HG03439 (cell line): ENCODE data around the gene PDE8B.

ENCODE experiments used
- ATAC-seq: cut with Tn5 transposase; IDR thresholded peaks from one replicate; pipeline ENCODE4 v1.9.1; 2021; ENCODE audit warnings: mild to moderate bottlenecking, moderate library complexity; ENCODE audit not compliant: unreplicated experiment

The PDE8B gene

DNA sequence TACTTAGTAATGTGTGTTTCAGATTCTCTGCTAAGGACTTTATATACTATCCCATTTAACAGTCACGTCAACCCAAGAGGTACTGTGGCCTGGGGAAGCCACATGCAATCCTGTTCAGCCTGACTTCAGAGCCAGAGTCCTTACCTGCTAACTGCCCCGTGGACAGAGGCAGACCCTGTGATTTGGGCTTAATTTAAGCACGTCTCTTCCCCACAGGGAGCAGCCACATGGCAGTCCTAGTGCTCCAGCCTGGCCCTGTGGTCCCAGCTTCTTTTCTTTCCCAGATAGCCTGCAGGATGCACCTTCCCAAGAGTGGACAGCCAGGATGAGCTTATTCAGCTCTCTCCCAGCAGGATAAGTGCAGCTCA, 71.5 kb downstream of the PDE8B start:
- no peak for ATAC-seq

DNA sequence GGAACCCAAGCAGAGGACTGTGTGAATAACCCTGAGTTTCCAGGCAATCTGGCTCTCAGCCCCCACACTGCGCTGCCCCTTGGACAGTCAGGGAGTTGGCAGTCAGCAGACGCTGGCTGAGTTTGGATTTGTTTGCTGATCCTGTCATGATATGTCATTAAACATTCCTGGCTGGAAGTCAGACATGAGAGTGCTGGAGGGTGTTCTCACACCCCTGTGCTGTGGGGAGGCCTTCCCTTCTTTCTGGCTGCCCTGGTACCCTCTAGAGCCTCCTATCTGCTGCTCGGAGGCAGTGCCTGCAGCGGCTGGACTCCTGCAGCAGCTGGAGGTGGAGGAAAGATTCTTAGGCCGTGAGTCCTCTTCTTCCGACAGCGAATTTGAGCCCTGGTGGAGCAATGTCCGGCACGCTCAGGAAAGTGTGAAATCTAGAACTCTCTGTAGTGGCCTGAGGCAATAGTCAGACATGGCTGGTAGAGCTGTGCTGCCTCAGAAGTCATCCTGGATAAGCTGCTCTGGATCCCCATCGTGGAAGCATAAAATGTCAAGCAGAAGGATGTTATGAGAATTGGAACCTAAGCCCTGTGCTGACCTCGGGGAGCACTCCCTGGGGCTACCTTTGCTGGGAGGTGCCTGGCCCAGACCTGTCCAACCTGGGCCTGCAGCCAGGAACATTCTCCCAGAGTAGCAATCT, 72.0 kb downstream of the PDE8B start:
- ATAC-seq, result no peak

DNA sequence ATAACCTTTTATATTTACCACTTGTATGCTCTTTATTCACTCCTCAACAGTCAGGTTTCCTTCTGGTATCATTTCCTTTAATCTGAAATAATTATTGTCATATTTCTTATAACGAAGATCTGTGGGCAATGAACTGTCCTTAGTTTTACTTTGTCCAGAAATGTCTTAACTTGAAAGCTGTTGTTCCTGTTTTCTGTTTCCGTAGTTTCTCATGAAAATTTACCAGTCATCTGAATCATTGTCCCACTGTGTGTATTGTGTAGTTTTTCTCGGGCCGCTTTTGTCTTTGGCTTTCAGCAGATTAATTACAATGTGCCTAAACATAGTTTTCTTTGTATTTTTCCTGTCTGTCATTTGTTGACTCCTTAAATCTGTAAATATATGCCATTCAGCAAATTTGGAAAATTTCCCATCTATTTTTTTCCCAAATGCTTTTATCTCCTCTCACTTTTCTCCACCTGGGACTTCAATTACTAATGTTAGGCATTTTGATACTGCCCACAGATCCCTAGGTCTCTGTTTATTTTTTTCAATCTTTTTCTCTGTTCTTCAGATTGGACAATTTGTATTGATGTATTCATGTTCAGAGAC, 74.9 kb downstream of the PDE8B start:
- ATAC-seq, result no peak

GRCh38 chr5:77292026-77292757, 81.7 kb downstream of the PDE8B start:
- ATAC-seq, result no peak

DNA sequence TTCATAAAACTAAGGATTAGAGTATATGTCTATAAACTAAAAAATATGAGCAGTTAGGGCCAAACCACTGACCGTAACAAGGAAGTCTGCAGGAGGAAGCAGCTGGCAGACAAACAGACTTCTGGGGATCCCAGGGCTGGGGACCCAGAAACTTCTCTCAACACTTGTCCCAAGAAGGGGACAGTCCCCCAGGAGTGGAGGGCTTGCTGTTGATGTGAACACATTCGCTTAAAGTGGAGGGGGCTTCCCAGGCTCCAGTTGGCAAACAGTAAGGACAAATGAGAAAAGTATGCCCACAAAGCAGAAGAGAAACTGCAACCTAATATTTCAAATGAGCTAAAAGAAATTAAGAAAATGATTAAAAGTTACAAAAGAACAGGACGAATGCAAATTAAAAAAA, 83.7 kb downstream of the PDE8B start:
- ATAC-seq, result no peak

DNA sequence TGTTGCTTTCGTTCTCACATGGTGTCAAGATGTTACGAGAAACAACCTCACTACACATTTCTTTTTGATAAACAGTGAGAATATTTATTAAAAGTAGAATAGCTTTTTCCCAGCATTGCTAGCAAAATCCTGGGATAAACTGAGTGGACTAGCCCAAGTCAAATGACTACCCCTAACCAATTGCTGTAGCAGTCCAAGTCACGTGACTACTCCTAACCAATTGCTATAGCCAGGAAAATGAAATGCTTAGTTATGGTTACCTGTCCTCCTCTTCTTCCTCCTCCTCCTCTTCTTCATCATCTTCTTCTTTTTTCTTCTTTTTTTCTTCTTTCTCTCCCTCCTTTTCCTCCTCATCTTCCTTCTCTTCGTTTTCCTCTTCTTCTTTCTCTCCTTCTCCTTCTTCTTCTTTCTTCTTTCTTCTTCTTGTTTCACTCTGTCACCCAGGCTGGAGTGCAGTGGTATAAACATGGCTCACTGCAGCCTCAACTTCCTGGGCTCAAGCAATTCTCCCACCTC, 85.4 kb downstream of the PDE8B start:
- no peak for ATAC-seq

GRCh38 chr5:77298146-77298545, 87.7 kb downstream of the PDE8B start:
- no peak for ATAC-seq

DNA sequence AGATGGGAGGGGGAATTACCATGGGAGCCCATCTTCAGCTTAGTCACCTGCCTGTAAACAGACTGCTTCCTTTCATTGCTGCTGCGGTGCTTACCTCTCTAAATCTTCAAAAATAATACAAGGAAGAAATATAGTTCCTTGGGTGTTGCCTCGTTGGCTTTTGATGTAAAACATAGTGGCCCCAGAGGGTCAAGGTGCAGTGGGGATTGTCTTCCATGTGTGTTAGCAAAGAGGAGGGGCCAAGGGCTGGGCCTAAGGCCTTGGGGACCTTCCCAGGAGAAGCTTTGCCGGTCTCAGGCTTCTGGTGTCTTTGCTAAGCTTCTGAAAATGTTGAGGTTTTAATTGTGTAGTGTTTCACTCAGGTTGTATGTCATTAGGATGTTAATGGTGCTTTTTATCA, 90.0 kb downstream of the PDE8B start:
- no peak for ATAC-seq

DNA sequence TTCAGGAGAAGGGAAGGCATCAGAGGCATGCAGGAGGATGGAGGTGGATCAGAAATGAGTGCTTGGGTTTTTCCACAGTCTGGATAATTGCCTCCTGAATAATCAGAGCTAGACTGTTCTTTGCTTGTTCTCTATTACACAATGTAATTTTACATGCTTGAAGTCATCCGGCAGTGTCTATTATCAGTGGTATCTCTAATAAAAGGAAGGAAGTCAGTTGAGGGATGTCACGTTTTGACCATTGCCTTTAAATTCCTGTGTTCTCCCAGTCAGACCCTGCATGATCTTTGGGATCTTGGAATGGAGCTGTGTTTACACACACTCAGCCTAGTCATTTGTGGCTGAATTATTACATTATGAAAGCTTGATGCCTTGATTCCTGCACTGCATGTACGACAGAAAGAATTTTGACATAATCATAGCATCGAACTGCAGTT, 91.0 kb downstream of the PDE8B start:
- no peak for ATAC-seq

- ATAC-seq, result no peak
These were observed 91.8 kb downstream of the PDE8B start for GRCh38 chr5:77302247-77302646.

DNA sequence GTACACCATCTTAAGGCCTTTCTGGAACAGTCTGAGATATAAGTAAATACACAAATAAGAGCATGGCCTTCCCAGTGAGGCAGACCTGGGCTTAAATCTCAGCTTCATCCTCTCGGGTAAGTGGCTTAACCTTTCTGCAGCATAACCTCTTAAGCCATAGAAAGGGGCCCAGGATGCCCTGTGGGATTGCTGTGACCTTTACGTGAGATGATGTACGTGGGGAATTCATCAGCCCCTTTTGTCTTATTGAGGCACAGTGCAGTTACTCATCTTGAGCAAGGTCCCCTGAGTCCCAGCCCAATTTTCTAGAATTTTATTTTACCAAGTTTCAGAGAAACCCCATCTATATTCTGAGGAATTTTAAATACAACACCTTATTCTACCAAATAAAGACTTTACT, 92.2 kb downstream of the PDE8B start:
- ATAC-seq, result no peak

DNA sequence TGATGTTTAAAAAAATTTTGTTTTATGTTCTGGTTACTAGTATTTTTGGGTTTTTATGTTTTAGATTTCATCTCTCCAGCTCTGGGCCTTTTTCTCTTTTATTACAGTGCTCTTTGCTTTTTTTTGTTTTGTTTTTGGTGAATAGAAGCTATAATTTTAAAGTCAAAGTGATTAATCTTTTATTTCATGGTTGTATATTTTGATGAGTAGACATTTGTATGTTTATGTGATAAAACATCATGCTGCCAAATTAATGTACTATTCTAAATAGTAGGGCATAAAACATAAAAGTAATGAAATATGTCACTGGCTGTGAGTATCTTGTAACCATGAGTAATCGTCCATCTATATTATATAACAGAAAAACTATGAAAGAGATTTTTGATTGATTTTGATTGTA, 93.9 kb downstream of the PDE8B start:
- no peak for ATAC-seq

- no peak for ATAC-seq
These were observed 94.9 kb downstream of the PDE8B start for GRCh38 chr5:77305222-77305846.

GRCh38 chr5:77305956-77306355, 95.5 kb downstream of the PDE8B start:
- no peak for ATAC-seq

- no peak for ATAC-seq
These were observed 96.1 kb downstream of the PDE8B start for GRCh38 chr5:77306531-77306930.

GRCh38 chr5:77308154-77308960, 97.9 kb downstream of the PDE8B start:
- ATAC-seq, result no peak

DNA sequence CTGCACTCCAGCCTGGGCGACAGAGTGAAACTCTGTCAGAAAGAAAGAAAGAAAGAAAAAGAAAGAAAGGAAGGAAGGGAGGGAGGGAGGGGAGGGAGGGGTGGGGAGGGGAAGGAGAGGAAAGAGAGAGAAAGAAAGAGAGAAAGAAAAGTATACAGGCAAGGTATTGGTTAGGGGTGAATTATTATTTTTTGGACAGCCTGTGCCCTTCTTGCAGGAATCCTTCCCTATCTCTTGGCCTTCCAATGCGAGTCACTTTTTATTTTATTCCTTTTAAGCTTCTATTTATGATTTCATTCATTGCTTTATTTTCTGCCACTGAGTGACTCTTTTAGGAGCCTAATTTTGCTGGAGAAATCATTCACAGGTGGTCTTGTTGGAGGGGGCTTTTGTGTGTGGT, 98.7 kb downstream of the PDE8B start:
- no peak for ATAC-seq

DNA sequence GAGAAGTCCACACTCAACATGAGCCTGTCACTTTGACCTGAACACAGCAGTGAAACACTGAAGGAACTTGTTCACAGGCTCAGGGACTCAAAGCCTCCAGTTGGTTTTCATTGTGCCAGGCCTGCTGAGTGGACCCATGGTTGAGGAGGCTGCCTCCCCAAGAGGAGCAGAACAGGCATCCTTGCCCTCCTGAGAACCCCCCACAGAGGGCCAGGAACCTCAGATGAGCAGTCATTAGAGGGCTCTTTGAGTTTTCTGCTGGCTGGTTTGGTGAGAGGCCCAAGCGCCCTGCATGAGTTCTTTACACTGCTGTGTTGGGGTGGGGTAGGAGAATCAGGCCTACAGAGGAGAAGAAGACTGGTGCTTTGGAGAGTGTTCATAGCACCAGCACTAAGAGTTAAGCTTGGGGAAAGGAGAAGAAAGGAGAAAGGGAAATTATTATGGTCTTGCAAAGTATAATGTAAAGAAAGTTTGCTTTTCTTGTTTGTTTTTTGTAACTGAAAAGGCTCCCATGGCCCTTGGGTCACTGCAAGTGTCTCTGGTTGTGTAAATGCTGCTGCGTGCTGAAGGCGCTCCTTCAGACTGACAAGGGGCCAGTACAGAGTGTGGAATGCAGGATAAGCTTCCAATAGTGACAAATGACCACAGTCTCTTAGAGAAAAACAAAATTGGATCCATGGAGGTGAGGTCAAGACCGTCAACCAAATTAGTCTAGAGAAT, 100.2 kb downstream of the PDE8B start:
- no peak for ATAC-seq

DNA sequence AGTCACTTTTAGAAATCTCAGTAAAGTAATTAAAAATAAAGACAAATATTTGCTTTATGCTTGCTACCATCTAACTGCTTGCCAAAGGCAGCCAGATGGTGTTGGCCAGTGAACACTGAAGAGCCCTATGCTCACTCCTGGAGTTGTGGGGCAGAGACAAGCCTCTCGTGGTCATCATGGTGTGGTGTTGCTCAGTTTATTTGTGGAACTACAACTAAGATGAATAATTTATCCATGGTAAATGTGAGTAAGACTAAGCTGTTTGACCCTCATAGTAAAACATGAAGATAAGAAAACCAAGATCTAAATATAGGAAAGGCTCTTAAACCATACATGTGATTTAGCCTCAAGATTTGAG, 100.7 kb downstream of the PDE8B start:
- ATAC-seq, result no peak

- ATAC-seq, result no peak
These were observed 101.9 kb downstream of the PDE8B start for GRCh38 chr5:77312413-77312812.
